ENCODE results near the gene ZFYVE28.

DNA sequence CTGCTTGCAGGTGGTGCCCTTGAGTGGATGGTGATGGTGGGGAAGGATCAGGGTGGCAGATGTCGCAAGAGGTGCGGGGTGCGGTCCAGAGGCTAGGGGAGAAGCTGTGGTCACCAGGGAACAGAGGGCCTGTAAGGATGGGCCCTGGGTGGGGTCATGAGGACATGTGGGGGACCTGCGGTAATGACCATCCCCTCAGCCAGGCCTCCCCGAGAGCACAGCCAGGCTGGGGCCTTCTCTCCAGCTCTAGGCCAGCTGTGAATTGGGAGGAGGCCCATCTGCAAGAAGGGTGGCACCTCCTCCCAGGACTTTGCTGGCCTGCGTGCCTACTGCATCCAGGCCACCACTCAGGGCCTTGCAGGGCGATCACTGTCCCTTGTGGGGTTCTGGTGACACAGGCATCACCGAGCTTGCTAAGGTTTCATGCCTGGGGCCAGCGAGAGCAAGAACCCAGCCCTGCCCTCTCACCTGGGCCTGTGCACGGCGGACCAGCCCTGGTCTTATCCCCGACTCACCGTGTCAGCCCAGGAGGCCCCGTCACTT, 122.5 kb downstream of the ZFYVE28 start:
- TF ChIP-seq, protein P1, sequence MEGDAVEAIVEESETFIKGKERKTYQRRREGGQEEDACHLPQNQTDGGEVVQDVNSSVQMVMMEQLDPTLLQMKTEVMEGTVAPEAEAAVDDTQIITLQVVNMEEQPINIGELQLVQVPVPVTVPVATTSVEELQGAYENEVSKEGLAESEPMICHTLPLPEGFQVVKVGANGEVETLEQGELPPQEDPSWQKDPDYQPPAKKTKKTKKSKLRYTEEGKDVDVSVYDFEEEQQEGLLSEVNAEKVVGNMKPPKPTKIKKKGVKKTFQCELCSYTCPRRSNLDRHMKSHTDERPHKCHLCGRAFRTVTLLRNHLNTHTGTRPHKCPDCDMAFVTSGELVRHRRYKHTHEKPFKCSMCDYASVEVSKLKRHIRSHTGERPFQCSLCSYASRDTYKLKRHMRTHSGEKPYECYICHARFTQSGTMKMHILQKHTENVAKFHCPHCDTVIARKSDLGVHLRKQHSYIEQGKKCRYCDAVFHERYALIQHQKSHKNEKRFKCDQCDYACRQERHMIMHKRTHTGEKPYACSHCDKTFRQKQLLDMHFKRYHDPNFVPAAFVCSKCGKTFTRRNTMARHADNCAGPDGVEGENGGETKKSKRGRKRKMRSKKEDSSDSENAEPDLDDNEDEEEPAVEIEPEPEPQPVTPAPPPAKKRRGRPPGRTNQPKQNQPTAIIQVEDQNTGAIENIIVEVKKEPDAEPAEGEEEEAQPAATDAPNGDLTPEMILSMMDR (IDR thresholded peaks at IDR 0.05): no peak
- no peak for TF ChIP-seq POLR2A (IDR thresholded peaks at IDR 0.05)
